ENCODE results near the gene UCK1.

UCK1 gene

DNA sequence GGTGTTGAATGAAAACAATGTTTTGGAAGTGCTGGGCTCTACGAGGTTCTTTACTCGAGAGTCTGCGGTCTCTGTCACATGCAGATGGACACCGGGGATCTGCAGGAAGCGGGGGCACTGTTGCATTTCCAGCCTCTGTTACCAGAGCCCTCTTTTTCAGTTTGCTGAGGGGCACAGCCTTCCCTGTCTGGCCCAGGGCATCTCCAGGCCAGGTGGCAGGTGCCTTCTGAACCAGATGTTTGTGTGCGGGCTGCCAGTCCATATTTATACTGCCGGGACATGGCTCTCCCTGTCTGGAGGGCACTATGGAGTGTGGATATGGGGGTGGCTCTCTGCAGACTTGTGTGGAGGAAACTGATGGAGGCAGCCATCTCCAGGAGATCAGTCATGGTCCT is 47.0 kb downstream of the UCK1 start:
- TF ChIP-seq, protein P1, sequence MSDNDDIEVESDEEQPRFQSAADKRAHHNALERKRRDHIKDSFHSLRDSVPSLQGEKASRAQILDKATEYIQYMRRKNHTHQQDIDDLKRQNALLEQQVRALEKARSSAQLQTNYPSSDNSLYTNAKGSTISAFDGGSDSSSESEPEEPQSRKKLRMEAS (IDR thresholded peaks at IDR 0.05; ENCODE audit: low read depth, low read length) = no peak
- TF ChIP-seq MYC (IDR thresholded peaks at IDR 0.05; ENCODE audit: low read depth, low read length) (no peak), POLR2A (IDR thresholded peaks at IDR 0.05; ENCODE audit: extremely low read depth, insufficient read length) (no peak)
- TF ChIP-seq, protein P2, sequence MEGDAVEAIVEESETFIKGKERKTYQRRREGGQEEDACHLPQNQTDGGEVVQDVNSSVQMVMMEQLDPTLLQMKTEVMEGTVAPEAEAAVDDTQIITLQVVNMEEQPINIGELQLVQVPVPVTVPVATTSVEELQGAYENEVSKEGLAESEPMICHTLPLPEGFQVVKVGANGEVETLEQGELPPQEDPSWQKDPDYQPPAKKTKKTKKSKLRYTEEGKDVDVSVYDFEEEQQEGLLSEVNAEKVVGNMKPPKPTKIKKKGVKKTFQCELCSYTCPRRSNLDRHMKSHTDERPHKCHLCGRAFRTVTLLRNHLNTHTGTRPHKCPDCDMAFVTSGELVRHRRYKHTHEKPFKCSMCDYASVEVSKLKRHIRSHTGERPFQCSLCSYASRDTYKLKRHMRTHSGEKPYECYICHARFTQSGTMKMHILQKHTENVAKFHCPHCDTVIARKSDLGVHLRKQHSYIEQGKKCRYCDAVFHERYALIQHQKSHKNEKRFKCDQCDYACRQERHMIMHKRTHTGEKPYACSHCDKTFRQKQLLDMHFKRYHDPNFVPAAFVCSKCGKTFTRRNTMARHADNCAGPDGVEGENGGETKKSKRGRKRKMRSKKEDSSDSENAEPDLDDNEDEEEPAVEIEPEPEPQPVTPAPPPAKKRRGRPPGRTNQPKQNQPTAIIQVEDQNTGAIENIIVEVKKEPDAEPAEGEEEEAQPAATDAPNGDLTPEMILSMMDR (IDR thresholded peaks at IDR 0.05; ENCODE audit: low read depth, low read length) = no peak
- DNase-seq (ENCODE audit: low read depth) = no peak
- H3K4me3 ChIP-seq (ENCODE audit: low read depth, low read length) = no peak overlapping the region

DNA sequence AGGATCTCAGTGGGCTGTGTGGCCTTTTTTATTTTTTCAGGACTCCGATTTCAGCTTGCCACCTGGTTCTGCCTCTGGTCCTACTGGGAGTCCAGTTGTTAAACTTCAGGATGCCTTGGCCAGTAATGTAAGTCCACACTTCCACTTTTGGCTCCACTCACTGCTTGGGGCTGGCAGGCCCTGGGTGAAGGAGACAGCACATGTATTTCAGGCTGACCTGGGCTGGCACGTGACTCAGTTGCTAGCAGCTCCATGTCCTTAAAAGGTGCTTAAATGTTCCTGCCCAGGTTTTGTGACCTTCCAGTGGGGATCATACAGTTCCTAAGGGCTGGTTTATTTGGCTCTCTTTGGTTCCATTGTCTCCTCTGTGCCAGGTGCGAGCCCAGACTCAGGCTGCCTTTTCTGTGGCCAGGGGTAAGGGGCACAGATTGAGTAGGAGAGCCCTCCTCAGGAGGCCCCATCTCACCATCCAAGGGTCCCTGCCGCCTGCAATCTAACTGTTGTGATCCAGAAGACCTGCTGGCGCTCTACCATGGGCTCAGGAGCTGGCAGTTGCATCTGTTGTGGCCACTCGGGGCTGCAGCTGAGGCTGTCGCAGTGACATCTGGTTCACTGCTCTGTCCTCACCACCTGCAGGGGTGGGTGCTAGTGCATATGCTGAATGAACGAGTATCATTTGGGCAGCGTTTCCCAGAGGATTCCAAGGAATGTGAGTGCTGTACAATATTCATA is 47.6 kb downstream of the UCK1 start:
- no peak for DNase-seq (ENCODE audit: low read depth)
- TF ChIP-seq, protein P2 (IDR thresholded peaks at IDR 0.05; ENCODE audit: low read depth, low read length) = no peak
- TF ChIP-seq MYC (IDR thresholded peaks at IDR 0.05; ENCODE audit: low read depth, low read length) (no peak), POLR2A (IDR thresholded peaks at IDR 0.05; ENCODE audit: extremely low read depth, insufficient read length) (no peak)
- TF ChIP-seq, protein P1 (IDR thresholded peaks at IDR 0.05; ENCODE audit: low read depth, low read length) = no peak
- no peak overlapping the region for H3K4me3 ChIP-seq (ENCODE audit: low read depth, low read length)

DNA sequence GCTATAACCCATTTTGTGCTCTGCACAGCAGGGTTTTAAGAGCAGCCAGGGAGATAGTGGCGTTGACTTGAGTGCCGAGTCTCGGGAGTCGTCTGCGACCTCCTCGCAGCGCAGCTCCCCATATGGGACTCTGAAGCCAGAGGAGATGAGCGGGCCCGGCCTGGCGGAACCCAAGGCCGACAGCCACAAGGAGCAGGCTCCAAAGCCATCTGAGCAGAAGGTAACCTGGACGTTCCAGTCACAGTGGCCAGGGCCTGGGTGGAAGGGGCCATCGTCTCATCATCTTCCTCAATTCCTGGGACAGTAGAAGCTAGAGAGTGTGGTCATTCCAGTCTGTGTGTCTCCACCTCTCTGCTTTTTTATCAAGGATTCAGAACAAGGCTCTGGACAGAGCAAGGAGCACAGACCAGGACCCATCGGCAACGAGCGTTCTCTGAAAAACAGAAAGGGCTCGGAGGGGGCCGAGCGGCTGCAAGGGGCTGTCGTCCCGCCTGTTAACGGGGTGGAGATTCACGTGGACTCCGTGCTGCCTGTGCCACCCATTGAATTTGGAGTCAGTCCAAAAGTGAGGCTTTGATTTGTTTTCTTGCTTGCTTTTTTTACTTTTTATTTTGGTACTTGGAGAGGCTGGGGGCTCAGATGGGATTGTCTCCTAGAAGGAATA is 48.6 kb downstream of the UCK1 start:
- TF ChIP-seq MYC (IDR thresholded peaks at IDR 0.05; ENCODE audit: low read depth, low read length) (no peak), POLR2A (IDR thresholded peaks at IDR 0.05; ENCODE audit: extremely low read depth, insufficient read length) (no peak)
- TF ChIP-seq, protein P1 (IDR thresholded peaks at IDR 0.05; ENCODE audit: low read depth, low read length) = no peak
- TF ChIP-seq, protein P2 (IDR thresholded peaks at IDR 0.05; ENCODE audit: low read depth, low read length) = no peak
- no peak overlapping the region for H3K4me3 ChIP-seq (ENCODE audit: low read depth, low read length)
- no peak for DNase-seq (ENCODE audit: low read depth)

DNA sequence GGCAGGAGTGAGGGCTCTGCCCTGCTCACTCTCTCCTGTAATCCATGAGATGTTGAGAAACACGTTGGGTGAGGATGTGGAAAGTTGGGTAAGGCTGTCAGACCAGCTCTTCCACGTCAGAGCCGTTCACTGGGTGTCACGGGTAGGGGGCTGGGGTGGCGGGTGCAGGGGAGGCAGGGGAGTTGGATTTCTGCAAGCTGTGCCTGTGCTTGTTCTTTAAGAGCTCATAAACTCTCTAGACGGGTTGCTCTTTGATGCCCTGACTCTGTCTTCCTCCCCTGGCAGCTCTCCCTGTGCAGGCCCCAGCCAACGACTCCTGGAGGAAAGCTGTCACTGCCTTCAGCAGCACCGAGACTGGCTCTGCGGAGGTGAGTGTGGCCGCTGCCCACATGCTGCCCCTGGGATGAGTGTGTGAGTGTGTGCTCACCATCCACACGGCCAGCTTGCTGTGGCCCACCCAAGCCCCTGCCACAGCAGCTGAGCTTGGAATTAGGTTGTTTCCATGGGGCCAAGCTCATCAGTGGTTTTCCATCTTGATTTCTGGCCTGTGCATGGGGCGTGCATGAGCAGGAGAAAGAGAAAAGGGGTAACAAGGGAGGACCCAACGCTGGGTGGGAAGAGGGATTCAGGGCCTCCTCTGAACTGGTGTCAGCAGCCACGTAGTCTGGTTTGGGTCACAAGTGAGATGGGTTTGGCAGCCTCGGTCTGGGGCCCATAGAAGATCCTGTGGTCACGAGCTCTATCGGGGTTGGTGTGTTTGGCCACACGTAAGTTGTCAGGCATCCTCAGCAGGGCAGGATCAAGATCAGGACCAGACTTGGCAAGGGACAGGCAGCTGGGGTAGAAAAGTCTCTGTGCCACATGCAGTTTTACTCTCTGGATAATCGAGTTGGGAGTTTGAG is 49.4 kb downstream of the UCK1 start:
- no peak overlapping the region for H3K4me3 ChIP-seq (ENCODE audit: low read depth, low read length)
- DNase-seq (ENCODE audit: low read depth) = no peak
- TF ChIP-seq, protein P1 (IDR thresholded peaks at IDR 0.05; ENCODE audit: low read depth, low read length) = no peak
- TF ChIP-seq MYC (IDR thresholded peaks at IDR 0.05; ENCODE audit: low read depth, low read length) (no peak), POLR2A (IDR thresholded peaks at IDR 0.05; ENCODE audit: extremely low read depth, insufficient read length) (no peak)
- TF ChIP-seq, protein P2 (IDR thresholded peaks at IDR 0.05; ENCODE audit: low read depth, low read length) = no peak

DNA sequence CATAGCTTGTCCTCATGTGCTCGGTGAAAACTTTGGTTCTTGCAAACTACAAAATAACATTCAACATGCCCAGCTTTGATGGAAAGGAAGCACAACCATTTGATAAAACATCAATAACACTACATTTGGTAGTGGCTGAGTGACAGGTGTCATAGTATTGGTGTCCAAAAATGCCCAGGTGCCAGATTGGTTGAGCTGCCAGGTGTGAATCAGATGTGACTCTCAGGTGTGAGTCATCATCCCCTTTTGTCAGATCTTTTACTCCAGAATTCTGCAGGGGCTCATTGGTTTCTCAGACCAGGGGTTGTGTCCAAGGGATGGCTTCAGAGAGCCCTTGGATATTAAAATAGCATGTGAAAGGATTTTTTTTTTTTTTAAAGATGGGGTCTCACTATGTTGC is 50.8 kb downstream of the UCK1 start:
- H3K4me3 ChIP-seq (ENCODE audit: low read depth, low read length) = no peak overlapping the region
- DNase-seq (ENCODE audit: low read depth) = no peak
- TF ChIP-seq, protein P1 (IDR thresholded peaks at IDR 0.05; ENCODE audit: low read depth, low read length) = no peak
- TF ChIP-seq MYC (IDR thresholded peaks at IDR 0.05; ENCODE audit: low read depth, low read length) = no peak
